AG20443 (cell line): ENCODE measurements around the gene ANTKMT.
"Not testable (repeated sequence)": the region's sequence is repeated elsewhere in the genome, so short reads cannot be mapped to it uniquely, and the experiment has no call there.

Experiments used
- DNase-seq: peaks from one replicate; pipeline ENCODE4 v3.0.0; 2012; ENCODE audit warnings: low spot score, mixed read lengths

Gene ANTKMT

DNA sequence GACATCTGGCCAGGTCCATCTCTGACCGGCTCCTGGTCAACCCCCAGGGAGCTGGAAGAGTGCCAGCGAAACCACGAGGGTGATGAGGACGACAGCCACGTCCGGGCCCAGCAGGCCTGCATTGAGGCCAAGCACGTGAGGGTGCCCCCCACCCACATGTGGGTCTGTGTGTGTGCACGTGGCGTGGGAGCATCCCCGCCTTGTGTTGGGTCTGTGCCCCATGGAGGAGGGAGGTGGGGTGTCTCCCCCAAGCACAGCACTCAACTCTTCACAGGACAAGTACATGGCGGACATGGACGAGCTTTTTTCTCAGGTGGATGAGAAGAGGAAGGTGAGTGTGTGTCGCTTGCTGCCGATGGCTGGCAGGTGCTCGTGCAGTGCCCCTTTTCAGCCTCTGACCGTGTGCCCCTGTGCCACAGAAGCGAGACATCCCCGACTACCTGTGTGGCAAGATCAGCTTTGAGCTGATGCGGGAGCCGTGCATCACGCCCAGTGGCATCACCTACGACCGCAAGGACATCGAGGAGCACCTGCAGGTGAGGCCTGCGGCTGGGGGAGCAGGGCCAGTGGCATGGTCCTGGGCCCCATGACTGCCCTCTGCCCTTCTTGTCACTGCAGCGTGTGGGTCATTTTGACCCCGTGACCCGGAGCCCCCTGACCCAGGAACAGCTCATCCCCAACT, 39.1 kb upstream of the ANTKMT start:
- no peak for DNase-seq

DNA sequence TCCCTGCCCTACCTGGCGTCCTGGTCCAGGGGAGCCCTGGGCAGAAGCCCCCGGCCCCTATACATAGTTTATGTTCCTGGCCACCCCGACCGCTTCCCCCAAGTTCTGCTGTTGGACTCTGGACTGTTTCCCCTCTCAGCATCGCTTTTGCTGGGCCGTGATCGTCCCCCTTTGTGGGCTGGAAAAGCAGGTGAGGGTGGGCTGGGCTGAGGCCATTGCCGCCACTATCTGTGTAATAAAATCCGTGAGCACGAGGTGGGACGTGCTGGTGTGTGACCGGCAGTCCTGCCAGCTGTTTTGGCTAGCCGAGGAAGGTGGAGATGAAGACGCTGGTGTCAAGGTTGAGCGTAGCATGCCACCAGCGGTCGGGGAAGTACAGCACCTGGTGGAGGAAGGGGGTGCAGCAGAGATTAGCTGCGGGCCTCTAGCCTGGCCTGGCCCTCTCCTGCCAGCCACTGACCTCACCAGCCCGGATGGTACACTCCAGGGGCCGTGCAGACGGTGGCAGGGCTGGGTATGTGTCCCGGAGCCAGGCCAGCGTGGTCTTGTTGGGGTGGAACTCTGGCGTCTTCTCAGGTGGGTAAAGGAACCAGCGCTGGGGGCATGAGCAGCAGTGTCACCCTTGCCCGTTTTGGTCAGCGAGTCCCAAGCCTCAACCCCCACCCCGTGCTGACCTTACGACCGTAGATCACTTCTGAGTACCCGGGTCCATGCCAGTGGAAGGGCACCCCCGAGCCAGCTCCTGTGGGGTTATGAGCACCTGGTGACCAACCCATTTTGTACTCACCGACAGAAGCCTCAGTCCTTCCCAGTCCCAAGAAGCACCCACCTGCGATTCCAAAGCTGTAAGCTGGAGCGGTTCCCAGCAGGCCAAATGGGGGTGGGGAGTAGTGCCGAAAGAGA, 38.2 kb upstream of the ANTKMT start:
- no peak for DNase-seq

- DNase-seq: no peak
Observed at GRCh38 chr16:683396-684070, 37.4 kb upstream of the ANTKMT start.

- DNase-seq: peak; percentile 97
Observed at GRCh38 chr16:684071-684794, 36.7 kb upstream of the ANTKMT start, which contains the start of gene JMJD8. Gene JMJD8, minus strand, starts transcription at chr16:684334. Its CDS starts 15 bp downstream, at chr16:684319.

DNA sequence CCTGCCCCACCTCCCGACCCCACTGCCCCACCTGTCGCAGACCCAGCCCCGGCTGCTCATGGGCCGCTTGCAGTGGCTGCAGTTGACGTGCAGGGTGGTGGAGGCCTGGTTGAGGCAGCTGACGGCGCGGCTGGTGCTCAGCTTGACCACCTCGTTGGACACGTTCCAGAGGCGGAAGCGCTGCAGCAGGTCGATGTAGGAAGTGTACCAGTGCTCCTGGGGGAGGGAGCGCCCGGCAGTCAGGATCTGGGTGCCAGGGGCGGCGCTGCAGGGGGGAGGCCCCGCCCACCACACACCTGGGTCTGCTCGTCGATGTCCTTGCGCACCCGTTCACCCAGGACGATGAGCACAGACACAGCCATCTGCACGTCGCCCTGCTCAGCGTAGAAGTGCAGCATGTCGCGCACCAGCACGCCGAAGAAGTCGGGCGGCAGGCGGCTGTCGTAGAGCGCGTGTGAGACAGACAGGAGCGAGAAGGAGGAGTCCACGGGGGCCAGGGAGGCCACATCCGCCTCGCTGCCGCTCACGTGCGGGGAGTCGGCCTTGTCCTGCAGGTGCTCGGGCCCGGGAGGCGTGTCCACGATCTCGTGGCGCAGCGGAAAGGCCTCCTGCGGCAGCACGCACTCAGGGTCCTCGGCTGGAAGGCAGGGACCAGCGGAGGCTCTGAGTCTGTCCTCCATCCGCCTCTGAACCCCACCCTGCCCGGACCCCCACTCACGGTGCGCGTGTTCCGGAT, 35.8 kb upstream of the ANTKMT start:
- DNase-seq: no peak

- DNase-seq: peak; percentile 42
Observed at GRCh38 chr16:685967-686366, 35.0 kb upstream of the ANTKMT start.

GRCh38 chr16:686459-687260, 34.3 kb upstream of the ANTKMT start:
- DNase-seq: no peak

DNA sequence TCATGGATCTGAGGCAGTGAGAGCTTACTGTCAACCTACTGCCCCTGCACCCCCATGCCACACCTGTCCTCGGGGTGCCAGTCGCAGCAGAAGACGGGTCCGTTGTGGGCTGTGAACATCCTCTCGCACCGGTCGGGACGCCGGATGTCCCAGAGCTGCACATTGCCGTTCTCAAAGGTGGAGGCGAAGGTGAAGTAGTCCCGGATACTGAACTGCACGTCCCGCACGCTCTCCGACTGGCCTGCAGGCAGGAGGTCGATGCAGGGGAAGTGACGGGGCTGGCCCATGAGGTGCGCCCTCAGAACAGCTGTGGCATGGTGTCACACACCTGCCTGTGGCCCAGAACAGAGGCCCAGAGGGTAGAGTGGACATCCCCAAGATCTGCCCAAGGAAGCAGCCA, 33.4 kb upstream of the ANTKMT start:
- DNase-seq: no peak

- DNase-seq: no peak
Observed at GRCh38 chr16:689175-689897, 31.6 kb upstream of the ANTKMT start.

GRCh38 chr16:691242-691641, 29.7 kb upstream of the ANTKMT start:
- DNase-seq: not testable (repeated sequence)

DNA sequence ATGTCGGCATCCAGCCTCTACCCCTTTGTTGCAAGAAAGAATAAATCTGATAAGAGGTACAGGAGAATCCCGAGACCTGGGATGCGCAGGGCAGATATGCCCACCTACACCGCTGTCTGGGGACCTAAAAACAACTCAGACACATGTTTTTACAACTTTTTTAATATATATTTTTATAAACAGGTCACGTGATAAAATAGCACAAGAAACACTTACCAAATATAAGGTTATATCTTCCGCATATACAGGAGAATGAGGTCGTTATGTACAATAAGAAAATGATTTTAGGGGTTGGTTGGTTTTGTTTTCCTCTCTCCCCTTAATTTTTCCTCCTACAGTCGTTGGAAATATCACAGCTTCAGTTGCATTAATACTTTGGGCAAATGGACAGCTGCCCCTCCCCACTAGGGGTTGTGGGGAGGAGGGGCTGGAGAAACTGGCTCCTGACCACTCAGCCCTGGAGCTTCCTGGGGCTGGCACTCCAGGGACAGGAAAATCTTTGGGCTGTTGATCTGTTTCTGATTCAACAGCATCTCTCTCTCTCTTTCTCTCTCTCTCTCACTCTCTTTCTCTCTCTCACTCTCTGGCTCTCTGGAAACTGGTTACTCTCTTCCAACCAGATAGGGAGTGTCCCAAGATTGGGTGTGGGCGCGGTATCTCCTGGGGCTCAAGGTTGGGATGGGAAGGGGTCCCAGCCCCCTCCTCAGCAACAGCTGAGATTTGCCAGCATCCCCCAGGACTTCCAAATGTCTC, 28.4 kb upstream of the ANTKMT start:
- DNase-seq: no peak

DNA sequence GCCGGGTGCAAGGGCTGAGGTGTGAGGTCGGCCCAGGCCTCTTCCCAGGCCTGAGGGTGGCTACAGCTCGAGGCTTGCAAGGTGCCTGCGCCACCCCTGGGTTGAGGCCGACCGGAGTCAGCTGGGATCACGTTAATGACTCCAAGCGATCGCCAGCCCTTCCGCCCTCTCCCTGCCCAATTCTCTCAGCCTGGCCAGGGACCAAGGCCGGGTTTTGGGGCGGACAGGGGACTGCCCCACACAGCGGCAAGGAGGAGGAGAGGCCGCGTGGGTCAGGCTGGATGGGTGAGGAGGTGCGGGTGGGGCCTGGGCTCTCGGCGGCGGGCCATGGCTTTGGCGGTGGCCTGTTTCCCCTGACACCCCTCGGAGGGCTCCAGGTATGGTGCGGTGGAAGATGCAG, 27.6 kb upstream of the ANTKMT start:
- no peak for DNase-seq

- DNase-seq: no peak
Observed at GRCh38 chr16:693766-694165, 27.2 kb upstream of the ANTKMT start.

- DNase-seq: no peak
Observed at GRCh38 chr16:694187-694862, 26.6 kb upstream of the ANTKMT start.

GRCh38 chr16:694863-695354, 26.0 kb upstream of the ANTKMT start:
- no peak for DNase-seq

- DNase-seq: peak; percentile 32
Observed at GRCh38 chr16:695355-696089, 25.4 kb upstream of the ANTKMT start.

DNA sequence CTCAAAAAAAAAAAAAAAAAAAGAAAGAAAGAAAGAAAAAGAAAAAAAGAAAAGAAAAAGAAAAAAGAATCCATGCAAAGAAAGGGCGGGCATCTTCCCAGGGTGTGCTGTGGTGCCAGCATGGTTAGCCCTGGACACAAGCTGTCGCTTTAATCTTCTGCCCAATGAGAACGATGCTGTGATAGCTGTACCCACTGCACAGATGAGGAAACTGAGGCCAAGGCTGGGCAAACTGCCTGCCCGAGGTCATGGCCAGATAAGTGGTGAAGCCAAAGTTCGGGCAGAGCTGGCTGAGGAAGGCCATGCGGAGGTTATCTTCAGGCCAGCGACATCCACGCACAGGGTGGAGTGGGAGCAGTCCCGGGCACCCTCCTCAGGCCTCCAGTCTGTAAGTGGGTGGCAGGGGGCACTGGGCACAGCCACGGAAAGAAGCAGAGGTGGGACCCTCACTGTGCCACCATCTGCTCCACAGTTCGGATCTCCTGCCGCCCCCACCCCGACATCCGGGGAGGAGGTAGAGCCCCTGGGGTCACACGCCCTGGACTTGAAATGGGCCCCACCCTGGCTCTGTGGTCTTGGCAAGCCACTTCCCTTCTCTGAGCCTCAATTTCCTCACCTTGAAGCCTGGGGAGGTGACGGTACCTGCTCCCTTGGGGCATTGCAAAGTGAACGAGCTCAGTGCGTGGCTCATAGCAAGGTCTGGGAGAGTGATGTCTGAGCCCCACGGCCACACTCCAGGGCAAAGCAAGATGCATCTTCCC, 21.9 kb upstream of the ANTKMT start:
- DNase-seq: no peak
